Measurements from ENCODE around the gene COL4A1.

Gene COL4A1

GRCh38 chr13:110341445-110342244, 34.7 kb upstream of the COL4A1 start:
- DNase-seq (ENCODE audit: low read depth, low spot score), result no peak
- Histone ChIP-seq H3K4me1 (ENCODE audit: insufficient read depth, insufficient read length) (peaks cover 5% of the 10 kb centered on the region), H3K4me3 (ENCODE audit: insufficient read length, low read depth) (no peak overlapping the region), H3K9me3 (ENCODE audit: insufficient read depth, low read length) (no peaks in the 10 kb centered on the region; the same call in 1 of the 2 replicates), H3K9ac (ENCODE audit: insufficient read length, low read depth) (no peak overlapping the region), H3K27me3 (ENCODE audit: insufficient read depth, insufficient read length) (no peaks in the 10 kb centered on the region), H3K36me3 (ENCODE audit: insufficient read depth, insufficient read length, low read length) (peaks cover 21% of the 10 kb centered on the region)
- TF ChIP-seq SUZ12 (IDR thresholded peaks at IDR 0.05; ENCODE audit: extremely low read depth, insufficient read depth, insufficient read length) (no peak), YY1 (IDR thresholded peaks at IDR 0.05; ENCODE audit: insufficient read depth, insufficient read length) (no peak), ZNF274 (IDR thresholded peaks at IDR 0.05; ENCODE audit: low read depth, low read length) (no peak)

GRCh38 chr13:110340812-110341444, 34.0 kb upstream of the COL4A1 start:
- Histone ChIP-seq H3K9ac (ENCODE audit: insufficient read length, low read depth) (no peak overlapping the region), H3K4me1 (ENCODE audit: insufficient read depth, insufficient read length) (peaks cover 5% of the 10 kb centered on the region), H3K27me3 (ENCODE audit: insufficient read depth, insufficient read length) (no peaks in the 10 kb centered on the region), H3K36me3 (ENCODE audit: insufficient read depth, insufficient read length, low read length) (peaks cover 19% of the 10 kb centered on the region), H3K4me3 (ENCODE audit: insufficient read length, low read depth) (no peak overlapping the region), H3K9me3 (ENCODE audit: insufficient read depth, low read length) (no peaks in the 10 kb centered on the region; the same call in 1 of the 2 replicates)
- no peak for TF ChIP-seq YY1 (IDR thresholded peaks at IDR 0.05; ENCODE audit: insufficient read depth, insufficient read length)
- TF ChIP-seq SUZ12 (IDR thresholded peaks at IDR 0.05; ENCODE audit: extremely low read depth, insufficient read depth, insufficient read length), result no peak
- TF ChIP-seq ZNF274 (IDR thresholded peaks at IDR 0.05; ENCODE audit: low read depth, low read length), result no peak
- DNase-seq (ENCODE audit: low read depth, low spot score), result no peak

GRCh38 chr13:110339975-110340550, 33.1 kb upstream of the COL4A1 start:
- TF ChIP-seq YY1 (IDR thresholded peaks at IDR 0.05; ENCODE audit: insufficient read depth, insufficient read length), result no peak
- TF ChIP-seq SUZ12 (IDR thresholded peaks at IDR 0.05; ENCODE audit: extremely low read depth, insufficient read depth, insufficient read length), result no peak
- TF ChIP-seq ZNF274 (IDR thresholded peaks at IDR 0.05; ENCODE audit: low read depth, low read length), result no peak
- Histone ChIP-seq H3K9me3 (ENCODE audit: insufficient read depth, low read length) (no peaks in the 10 kb centered on the region; the same call in 1 of the 2 replicates), H3K27me3 (ENCODE audit: insufficient read depth, insufficient read length) (no peaks in the 10 kb centered on the region), H3K4me3 (ENCODE audit: insufficient read length, low read depth) (no peak overlapping the region), H3K36me3 (ENCODE audit: insufficient read depth, insufficient read length, low read length) (peaks cover 15% of the 10 kb centered on the region), H3K4me1 (ENCODE audit: insufficient read depth, insufficient read length) (peaks cover 5% of the 10 kb centered on the region), H3K9ac (ENCODE audit: insufficient read length, low read depth) (no peak overlapping the region)
- DNase-seq (ENCODE audit: low read depth, low spot score), result no peak

- TF ChIP-seq ZNF274 (IDR thresholded peaks at IDR 0.05; ENCODE audit: low read depth, low read length), result no peak
- no peak for TF ChIP-seq YY1 (IDR thresholded peaks at IDR 0.05; ENCODE audit: insufficient read depth, insufficient read length)
- no peak for TF ChIP-seq SUZ12 (IDR thresholded peaks at IDR 0.05; ENCODE audit: extremely low read depth, insufficient read depth, insufficient read length)
- Histone ChIP-seq H3K36me3 (ENCODE audit: insufficient read depth, insufficient read length, low read length) (peaks cover 17% of the 10 kb centered on the region), H3K9ac (ENCODE audit: insufficient read length, low read depth) (no peak overlapping the region), H3K4me1 (ENCODE audit: insufficient read depth, insufficient read length) (peaks cover 5% of the 10 kb centered on the region), H3K9me3 (ENCODE audit: insufficient read depth, low read length) (no peaks in the 10 kb centered on the region; the same call in none of the 2 replicates), H3K4me3 (ENCODE audit: insufficient read length, low read depth) (no peak overlapping the region), H3K27me3 (ENCODE audit: insufficient read depth, insufficient read length) (no peaks in the 10 kb centered on the region)
- no peak for DNase-seq (ENCODE audit: low read depth, low spot score)
Measured at GRCh38 chr13:110339263-110339662, 32.3 kb upstream of the COL4A1 start.

GRCh38 chr13:110338441-110339101, 31.6 kb upstream of the COL4A1 start:
- Histone ChIP-seq H3K9ac (ENCODE audit: insufficient read length, low read depth) (peak overlapping the region; percentile 10), H3K4me3 (ENCODE audit: insufficient read length, low read depth) (no peak overlapping the region), H3K36me3 (ENCODE audit: insufficient read depth, insufficient read length, low read length) (peaks cover 20% of the 10 kb centered on the region), H3K4me1 (ENCODE audit: insufficient read depth, insufficient read length) (peaks cover 5% of the 10 kb centered on the region), H3K27me3 (ENCODE audit: insufficient read depth, insufficient read length) (no peaks in the 10 kb centered on the region), H3K9me3 (ENCODE audit: insufficient read depth, low read length) (no peaks in the 10 kb centered on the region; the same call in 1 of the 2 replicates)
- DNase-seq (ENCODE audit: low read depth, low spot score), result no peak
- TF ChIP-seq SUZ12 (IDR thresholded peaks at IDR 0.05; ENCODE audit: extremely low read depth, insufficient read depth, insufficient read length), result no peak
- no peak for TF ChIP-seq ZNF274 (IDR thresholded peaks at IDR 0.05; ENCODE audit: low read depth, low read length)
- no peak for TF ChIP-seq YY1 (IDR thresholded peaks at IDR 0.05; ENCODE audit: insufficient read depth, insufficient read length)

- no peak for DNase-seq (ENCODE audit: low read depth, low spot score)
Measured at GRCh38 chr13:110337247-110337646, 30.3 kb upstream of the COL4A1 start.

More at GRCh38 chr13:110337247-110337646, 30.3 kb upstream of the COL4A1 start:
- Histone ChIP-seq H3K9me3 (ENCODE audit: insufficient read depth, low read length) (no peaks in the 10 kb centered on the region; the same call in 1 of the 2 replicates), H3K36me3 (ENCODE audit: insufficient read depth, insufficient read length, low read length) (peaks cover 16% of the 10 kb centered on the region), H3K27me3 (ENCODE audit: insufficient read depth, insufficient read length) (no peaks in the 10 kb centered on the region), H3K4me1 (ENCODE audit: insufficient read depth, insufficient read length) (peaks cover 5% of the 10 kb centered on the region), H3K9ac (ENCODE audit: insufficient read length, low read depth) (no peak overlapping the region), H3K4me3 (ENCODE audit: insufficient read length, low read depth) (no peak overlapping the region)
- no peak for TF ChIP-seq YY1 (IDR thresholded peaks at IDR 0.05; ENCODE audit: insufficient read depth, insufficient read length)
- TF ChIP-seq SUZ12 (IDR thresholded peaks at IDR 0.05; ENCODE audit: extremely low read depth, insufficient read depth, insufficient read length), result no peak
- no peak for TF ChIP-seq ZNF274 (IDR thresholded peaks at IDR 0.05; ENCODE audit: low read depth, low read length)
